ENCODE measurements around the gene NDUFB11.
A peak's percentile ranks its signal among the peaks of the same experiment; 100 is the strongest.
"Not testable (repeated sequence)": the region's sequence is repeated elsewhere in the genome, so short reads cannot be mapped to it uniquely, and the experiment has no call there.

NDUFB11 gene

DNA sequence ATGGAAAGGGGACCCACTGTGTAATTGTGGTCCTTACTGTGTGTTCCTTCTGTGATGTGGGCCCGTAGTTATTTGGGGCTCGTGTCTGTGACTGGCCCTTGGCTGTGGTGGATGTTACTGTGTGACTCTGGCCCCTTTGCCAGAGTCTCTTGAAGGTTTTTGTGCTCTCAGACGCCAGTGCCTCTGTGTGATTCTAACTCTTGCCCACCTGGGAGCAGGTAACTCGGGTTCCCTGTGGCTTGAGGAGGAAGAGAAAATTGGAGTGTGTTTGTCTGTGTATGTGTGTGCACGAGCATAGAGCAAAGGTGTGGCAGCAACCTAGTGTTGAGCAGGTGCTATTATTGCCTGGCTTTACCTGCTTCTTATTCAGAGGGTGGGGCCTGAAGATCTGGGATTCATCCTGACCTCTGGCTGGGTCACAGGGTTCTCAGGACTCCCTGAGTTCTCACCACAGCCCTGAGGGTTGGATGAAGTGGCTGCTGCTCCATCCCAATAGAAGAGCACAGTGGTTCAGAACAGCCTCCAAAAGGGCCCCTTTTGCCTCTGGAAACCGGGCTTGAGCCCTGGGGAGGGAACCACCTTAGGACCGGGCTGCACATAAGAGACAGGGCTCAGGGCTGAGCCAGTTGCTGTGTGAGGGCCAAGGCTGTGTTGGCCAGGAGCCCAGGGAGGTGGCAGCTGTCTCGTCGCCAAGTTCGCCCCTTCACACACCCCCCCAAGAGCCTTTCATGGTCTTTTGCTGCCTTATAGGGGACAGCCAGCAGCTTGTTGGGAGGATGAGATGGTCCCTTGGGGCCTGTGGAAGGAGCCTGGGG, 1.8 kb upstream of the NDUFB11 start:
- no peak for DNase-seq

DNA sequence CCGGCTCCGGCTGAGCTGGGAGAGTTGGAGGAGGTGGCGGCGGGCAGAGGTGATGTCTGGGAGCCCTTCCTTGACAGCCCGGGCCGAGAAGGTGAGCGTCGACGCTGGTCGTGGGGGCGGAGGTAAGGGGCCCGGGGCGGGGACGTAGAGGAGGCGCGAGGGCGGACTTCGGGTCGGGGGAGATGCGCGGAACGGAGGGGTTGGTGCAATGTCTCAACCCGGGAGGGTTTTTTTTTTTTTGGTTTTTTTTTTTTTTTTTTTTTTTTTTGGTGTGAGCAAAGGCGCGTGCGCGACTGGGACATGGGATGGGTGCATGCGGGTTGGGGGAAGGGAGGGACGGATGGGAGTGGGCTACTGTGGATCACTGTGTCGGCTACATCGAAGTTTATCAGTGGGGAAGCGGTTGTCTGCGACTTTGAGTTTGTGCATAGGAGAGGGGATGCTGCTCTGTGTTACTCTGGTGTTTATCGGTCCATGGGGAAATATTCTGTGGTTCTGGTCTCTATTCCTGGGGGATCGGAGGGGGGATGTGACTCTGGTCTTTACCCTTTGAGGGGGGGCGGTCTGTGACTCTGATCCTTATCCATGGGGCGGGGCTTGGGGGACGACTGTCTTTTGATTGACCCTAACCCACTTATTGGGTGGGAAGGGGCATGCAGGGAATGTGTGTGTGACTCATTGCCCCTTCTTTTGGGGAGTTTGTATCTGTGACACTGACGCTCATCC, 1.1 kb upstream of the NDUFB11 start:
- DNase-seq: no peak

DNA sequence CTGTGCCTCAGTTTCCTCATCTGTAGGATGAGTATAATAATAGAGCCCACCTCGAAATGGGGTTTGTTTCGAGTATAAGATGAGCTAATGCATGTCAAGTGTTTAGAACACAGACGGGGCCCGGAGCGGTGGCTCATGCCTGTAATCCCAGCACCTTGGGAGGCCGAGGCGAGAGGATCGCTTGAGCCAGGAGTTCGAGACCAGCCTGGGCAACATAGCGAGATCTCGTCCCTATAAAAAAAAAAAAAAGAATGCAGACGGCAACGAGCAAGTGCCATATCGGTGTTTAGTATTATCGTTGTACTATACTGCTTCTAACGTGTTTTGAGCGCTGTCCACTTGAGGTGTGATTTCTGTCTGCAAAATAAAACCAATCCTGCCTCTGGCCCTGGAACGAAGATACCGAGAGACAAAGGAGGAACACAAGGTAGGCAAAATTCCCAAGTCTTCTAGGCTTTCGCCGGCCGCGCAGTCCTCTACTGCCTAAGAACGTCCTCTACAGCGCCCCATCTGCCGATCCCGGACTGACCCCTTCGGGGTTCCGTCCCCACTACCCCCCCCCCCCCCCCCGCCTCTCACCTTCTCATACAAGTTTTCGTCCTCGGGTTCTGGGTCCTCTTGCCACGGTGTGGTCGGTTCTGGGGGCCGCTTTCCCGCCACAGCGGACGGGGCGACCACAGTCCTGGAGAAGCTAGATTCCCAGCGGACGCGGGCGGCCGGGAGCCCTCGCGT, 442 bp downstream of the NDUFB11 start:
- peak; percentile 63 for DNase-seq

DNA sequence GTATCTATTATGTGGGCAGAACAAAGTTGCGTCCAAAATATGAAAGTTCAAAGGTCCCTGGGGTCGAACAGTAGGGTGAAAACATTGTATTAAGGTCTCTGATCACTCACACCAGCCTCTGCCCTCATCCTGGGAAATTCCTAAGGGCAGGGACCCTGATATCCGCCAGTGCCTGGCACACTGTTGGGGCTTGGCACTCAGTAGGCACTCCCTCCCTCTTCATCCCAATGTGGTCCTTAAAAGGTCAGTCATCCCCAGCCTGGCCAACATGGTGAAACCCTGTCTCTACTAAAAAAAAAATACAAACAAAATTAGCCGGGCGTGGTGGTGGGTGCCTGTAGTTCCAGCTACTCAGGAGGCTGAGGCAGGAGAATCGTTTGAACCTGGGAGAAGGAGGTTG, 6.3 kb downstream of the NDUFB11 start:
- DNase-seq: no peak

DNA sequence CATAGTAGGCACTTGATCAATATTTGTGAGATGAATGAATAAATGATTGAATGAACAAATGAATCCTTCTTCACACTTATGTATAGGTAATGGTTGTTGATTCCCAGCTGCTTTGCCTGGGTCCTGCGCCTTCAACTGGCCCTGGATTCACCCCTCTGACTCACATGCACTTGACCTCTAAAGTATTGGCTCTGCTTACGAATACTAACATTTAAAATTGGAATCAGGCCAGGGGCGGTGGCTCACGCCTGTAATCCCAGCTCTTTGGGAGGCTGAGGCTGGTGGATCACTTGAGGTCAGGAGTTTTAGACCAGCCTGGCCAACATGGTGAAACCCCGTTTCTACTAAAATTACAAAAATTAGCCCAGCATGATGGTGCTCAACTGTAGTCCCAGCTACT, 8.9 kb downstream of the NDUFB11 start:
- not testable (repeated sequence) for DNase-seq

DNA sequence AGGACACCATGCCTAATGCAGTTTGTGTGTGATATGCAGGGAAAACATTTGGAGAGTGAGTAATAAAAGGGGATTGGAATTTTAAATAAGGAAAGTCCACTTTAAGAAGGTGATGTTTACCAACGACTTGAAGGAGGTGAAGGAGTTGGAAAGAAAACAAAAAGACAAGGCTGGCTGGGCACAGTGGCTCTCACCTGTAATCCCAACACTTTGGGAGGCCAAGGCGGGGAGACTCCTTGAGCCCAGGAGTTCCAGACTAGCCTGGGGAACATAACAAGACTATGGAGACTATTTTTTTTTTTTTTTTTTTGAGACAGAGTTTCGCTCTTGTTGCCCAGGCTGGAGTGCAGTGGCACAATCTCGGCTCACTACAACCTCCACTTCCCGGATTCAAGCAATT, 11.0 kb downstream of the NDUFB11 start:
- DNase-seq: no peak

DNA sequence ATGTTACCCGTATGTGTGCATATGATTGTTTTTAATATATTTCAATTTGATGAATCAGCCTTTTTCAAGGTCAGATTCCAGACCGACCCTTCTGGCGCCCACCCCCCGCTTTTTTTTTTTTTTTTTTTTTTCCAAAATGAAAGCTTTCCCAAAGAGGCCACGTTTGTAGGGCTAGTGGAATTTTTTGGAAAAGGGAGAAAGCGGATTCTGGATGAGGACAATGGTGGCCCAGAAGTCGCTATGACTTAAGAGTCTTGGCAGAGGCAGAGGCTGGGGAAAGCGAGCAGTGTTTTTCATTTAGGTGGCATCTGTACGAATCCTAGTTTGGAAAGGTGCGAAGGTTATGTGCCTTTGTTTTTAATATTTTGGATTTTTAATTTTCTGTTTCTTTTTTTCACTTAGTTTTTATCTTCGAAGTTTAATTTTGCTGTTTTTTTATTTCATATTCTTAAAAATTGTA, 14.6 kb downstream of the NDUFB11 start:
- no peak for DNase-seq

DNA sequence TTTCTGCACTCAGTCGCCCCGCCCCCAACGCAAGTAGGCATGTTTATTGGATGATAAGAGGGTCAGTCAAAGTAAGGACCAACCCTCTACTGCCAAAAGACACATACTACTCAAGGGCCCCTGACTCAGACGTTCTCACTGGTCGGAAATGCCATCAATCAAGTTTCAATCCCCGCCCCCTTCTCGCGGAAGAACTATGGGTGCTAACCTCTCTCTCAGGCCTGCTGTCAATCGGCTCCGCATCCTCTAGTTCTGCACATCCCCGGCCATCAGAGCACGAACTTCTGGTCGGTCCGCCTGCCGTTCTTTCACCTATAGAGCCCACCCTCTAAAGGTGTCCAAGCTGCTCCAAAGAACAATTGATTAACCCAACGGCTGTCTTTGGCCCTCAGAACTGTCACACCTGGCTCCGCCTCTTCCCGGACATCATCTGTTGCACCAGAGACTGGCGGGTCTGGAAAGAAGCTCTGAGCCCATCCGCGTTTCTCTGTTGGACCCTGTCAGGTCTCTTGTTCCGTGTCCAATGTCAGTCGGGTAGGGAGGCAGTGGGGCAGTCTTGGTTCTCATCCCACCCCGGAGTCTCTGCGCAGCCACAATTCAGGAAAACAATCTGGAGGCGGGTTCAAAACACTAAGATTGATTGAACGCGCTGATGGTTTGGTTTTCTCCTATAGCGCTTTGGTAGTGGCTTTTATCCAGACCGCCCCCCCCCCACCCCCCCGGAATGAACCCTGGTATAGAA, 15.2 kb downstream of the NDUFB11 start:
- DNase-seq: peak; percentile 88

DNA sequence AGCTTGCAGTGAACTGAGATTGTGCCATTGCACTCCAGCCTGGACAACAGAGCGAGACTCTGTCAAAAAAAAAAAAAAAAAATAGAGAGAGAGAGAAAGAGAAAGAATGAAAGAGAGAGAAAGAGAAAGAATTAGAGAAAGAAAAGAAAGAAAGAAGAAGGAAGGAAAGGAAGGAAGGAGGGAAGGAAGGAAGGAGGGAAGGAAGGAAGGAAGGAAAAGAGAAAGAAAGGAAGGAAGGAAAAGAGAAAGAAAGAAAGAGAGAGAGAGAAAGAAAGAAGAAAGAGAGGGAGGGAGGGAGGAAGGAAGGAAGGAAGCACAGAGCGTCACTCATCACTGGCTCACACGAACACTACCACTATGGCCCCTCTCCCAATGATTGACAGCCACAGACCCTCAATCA, 20.0 kb downstream of the NDUFB11 start:
- not testable (repeated sequence) for DNase-seq

DNA sequence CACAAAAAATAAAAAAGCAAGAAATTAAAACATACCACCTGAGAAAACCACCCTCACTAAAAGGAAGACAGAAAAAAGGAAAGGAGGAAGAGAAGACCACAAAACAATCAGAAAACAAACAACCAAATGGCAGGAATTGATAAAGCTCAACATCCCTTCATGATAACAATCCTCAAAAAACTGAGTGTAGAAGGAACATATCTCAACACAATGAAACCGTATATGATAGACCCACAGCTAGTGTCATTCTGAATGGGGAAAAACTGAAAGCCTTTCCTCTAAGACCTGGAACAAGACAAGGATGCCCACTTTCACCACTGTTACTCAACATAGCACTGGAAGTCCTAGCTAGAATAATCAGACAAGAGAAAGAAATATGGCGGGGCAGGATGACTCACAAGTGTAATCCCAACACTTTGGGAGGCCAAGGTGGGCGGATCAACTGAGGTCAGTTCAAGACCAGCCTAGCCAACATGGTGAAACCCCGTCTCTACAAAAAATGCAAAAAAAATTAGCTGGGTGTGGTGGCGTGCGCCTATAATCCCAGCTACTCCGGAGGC, 27.9 kb downstream of the NDUFB11 start:
- DNase-seq: not testable (repeated sequence)

DNA sequence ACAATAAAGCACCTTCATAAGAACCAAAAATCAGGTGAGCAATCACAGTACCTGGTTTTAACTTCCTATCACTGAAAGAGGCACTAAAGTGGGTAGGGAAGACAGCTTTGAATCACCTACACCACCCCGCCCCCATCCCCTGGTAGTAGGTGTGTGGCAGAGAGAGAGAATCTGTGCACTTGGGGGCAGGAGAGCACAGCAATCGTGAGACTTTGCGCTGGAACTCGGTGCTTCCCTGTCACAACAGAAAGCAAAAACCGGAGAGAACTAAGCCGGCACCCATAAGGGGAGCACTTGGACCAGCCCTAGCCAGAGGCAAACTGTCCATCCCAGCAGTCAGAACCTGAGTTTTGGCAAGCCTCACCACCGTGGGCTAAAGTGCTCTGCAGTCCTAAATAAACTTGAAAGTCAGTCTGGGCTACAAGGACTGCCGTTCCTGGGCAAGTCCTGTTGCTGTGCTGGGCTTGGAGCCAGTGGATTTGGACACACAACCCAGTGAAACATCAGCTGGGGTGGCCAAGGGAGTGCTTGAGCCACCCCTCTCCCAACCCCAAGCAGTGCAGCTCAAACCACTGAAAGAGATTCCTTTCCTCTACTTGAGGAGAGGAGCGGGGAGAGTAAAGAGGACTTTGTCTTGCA, 32.1 kb downstream of the NDUFB11 start:
- no peak for DNase-seq

DNA sequence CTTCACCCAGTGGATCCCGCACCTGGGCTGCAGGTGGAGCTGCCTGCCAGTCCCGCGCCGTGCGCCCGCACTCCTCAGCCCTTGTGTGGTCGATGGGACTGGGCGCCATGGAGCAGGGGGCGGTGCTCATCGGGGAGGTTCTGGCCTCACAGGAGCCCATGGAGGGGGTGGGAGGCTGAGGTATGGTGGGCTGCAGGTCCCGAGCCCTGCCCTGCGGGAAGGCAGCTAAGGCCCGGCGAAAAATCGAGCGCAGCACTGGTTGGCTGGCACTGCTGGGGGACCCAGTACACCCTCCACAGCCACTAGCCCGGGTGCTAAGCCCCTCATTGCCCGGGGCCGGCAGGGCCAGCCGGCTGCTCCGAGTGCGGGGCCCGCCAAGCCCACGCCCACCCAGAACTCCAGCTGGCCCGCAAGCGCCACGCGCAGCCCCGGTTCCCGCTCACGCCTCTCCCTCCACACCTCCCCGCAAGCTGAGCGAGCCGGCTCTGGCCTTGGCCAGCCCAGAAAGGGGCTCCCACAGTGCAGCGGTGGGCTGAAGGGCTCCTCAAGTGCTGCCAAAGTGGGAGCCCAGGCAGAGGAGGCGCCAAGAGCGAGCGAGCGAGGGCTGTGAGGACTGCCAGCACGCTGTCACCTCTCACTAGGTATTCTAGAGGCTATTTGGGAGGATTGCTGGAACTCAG, 33.4 kb downstream of the NDUFB11 start:
- not testable (repeated sequence) for DNase-seq

DNA sequence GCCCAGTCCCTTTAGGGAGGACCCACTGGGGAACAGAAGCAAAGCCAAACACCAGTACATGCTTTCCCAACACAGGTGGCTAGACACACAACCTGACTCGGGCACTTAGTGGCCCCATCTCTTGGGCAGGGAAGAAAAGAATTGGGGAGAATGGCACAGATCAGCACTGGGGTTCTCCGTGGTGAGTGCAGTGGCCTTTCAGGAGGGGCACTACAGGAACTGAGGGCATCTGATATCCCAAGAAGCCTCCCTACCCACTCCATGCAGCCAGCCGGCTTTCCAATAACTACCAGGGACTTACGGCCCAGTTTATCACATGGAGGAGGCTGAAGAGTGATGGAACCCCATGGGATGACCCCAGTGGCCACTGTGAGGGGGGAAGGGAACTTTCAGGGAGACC, 43.3 kb downstream of the NDUFB11 start:
- no peak for DNase-seq

DNA sequence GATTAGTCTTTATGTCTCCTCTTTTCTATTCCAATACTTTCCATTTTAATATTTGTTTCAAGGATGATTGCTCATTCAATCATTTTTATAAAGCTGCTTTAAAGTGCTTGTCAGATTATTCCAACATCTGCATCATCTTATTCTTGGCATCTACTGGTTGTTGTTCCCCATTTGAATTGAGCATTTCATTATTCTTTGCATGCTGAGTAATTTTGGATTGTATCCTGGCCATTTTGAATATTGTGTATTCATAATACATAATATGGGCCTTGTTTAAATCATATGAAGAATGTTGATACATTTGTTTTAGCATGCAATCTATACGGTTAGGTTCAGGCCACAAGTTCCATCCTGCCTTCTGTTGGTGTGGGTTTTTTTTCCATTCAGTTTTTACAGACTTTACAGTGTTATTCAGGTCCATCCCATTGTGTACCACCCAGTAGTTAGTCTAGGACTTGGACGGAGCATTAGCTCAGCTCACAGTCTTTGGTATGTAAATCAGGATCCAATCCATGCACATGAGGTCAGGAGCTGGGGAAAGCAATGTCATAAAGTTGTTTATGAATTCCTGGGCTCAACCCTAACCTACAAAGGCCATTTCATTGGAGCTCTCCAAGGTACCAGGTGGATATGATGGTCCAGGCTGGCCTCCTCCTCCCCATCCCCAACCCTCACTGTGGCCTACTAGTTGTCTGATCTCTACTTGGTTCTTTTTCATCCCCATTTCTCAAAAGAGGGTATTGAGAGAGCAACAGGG, 46.0 kb downstream of the NDUFB11 start:
- DNase-seq: no peak

DNA sequence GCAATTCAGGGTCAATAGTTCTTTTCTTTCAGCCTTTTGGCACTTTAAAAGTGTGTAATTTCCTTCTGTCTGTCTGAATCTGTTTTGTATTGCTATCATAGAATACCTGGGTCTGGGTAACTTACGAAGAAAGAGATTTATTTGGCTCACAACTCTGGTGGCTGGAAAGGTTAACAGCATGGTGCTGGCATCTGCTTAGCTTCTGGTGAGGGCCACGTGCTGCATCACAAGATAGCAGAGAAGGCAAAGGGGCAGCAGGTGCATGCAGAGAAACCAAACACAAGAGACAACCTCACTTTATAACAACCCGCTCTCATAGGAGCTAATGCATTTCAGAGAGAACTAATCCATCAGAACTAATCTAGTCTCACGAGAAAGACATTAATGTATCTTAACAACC, 47.5 kb downstream of the NDUFB11 start:
- DNase-seq: no peak

DNA sequence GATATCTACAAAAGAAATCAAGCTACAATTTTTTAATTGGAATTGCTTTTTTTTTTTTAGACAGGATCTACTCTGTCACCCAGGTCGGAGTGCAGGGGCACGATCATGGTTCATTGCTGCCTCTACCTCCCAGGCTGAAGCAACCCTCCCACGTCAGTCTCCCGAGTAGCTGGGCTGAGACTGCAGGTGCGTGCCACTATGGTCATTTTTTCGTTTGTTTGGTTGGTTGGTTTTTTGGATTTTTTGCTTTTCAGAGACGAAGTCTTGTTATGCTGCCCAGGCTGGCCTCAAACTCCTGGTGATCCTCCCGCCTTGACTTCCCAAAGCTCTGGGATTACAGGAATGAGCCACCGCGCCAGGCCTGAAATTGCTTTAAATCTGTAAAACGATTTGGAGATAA, 50.6 kb downstream of the NDUFB11 start:
- DNase-seq: no peak

DNA sequence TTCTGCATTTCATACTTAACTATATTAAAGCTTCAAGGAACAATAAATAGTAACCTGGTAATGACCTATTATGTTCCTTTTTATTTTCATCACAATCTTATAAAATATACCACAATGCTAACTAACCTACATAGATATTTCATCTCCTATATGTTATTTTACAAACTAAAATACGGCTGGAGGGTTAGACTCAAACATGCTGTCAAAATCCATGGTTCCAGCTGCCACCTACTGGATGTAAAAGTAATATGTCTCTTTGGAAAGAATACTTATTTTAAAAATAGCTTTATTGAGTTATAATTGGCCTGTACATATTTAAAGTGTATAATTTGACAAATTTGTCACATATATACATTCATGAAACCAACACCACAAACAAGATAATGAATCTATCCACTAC, 51.3 kb downstream of the NDUFB11 start:
- DNase-seq: no peak
